HepG2 (cell line): ENCODE results near the gene ACSM2B. TPM values are rescaled to one million over a fixed set of nuclear protein-coding genes. Genes with fewer than 3 reads are reported as not detected.

ENCODE experiments used
- AFF4 ChIP-seq: sonication (generic); formaldehyde crosslinking; IDR thresholded peaks from 2 replicates; pipeline ENCODE4 v1.4.0; 2020; ENCODE audit warnings: missing genetic modification reagents
- ARNT ChIP-seq: fragments of 450-650 bp; IDR thresholded peaks from 2 replicates; pipeline ENCODE4 v1.6.1; 2017
- ATF1 ChIP-seq: IDR thresholded peaks from 2 replicates; pipeline ENCODE4 v1.6.1; 2016; ENCODE audit warnings: mild to moderate bottlenecking, control low read depth
- E2F5 ChIP-seq: sonication (generic); formaldehyde crosslinking; conservative IDR thresholded peaks from 2 replicates; pipeline ENCODE4 v1.4.0; 2020; ENCODE audit warnings: missing genetic modification reagents
- FOSL2 ChIP-seq: sonication (generic); formaldehyde crosslinking; IDR thresholded peaks from 2 replicates; pipeline ENCODE4 v1.4.0; 2020; ENCODE audit warnings: missing genetic modification reagents
- GMEB1 ChIP-seq: sonication (generic); formaldehyde crosslinking; IDR thresholded peaks from 2 replicates; pipeline ENCODE4 v1.5.1; 2020; ENCODE audit warnings: missing genetic modification reagents, mild to moderate bottlenecking, borderline replicate concordance
- HIVEP1 ChIP-seq: sonication (generic); formaldehyde crosslinking; IDR thresholded peaks from 2 replicates; pipeline ENCODE4 v1.4.0; 2020; ENCODE audit warnings: mild to moderate bottlenecking, missing genetic modification reagents
- KAT2B ChIP-seq: fragments of 150-350 bp; IDR thresholded peaks from 2 replicates; pipeline ENCODE4 v1.6.1; 2014; ENCODE audit warnings: low read depth, low read length, borderline replicate concordance
- MLXIP ChIP-seq: sonication (generic); formaldehyde crosslinking; IDR thresholded peaks from 2 replicates; pipeline ENCODE4 v1.9.0; 2021; ENCODE audit warnings: missing genetic modification reagents, borderline replicate concordance
- MTERF4 ChIP-seq: sonication (generic); formaldehyde crosslinking; IDR thresholded peaks from 2 replicates; pipeline ENCODE4 v1.8.0; 2023; ENCODE audit warnings: mild to moderate bottlenecking, missing genetic modification reagents
- MYC ChIP-seq: sonication (generic); formaldehyde crosslinking; IDR thresholded peaks from 2 replicates; pipeline ENCODE4 v1.9.0; 2021; ENCODE audit warnings: missing genetic modification reagents, borderline replicate concordance
- PCBP2 ChIP-seq: fragments of 200-400 bp; formaldehyde crosslinking; optimal IDR thresholded peaks from 2 replicates; pipeline ENCODE3; 2018; ENCODE audit warnings: low read length, low read depth; ENCODE audit not compliant: poor library complexity, severe bottlenecking
- TBP ChIP-seq: sonication (generic); formaldehyde crosslinking; IDR thresholded peaks from 2 replicates; pipeline ENCODE4 v1.5.0; 2020; ENCODE audit warnings: missing genetic modification reagents
- YEATS2 ChIP-seq: sonication (generic); formaldehyde crosslinking; IDR thresholded peaks from 2 replicates; pipeline ENCODE4 v1.4.0; 2020; ENCODE audit warnings: missing genetic modification reagents, borderline replicate concordance
- ZMAT5 ChIP-seq: sonication (generic); formaldehyde crosslinking; IDR thresholded peaks from 2 replicates; pipeline ENCODE4 v1.5.0; 2020; ENCODE audit warnings: mild to moderate bottlenecking, low read depth, missing genetic modification reagents, borderline replicate concordance
- ZNF251 ChIP-seq: sonication (generic); formaldehyde crosslinking; IDR thresholded peaks from 2 replicates; pipeline ENCODE4 v1.9.0; 2021; ENCODE audit warnings: mild to moderate bottlenecking, missing genetic modification reagents
- ZNF260 ChIP-seq: sonication (generic); formaldehyde crosslinking; IDR thresholded peaks from 2 replicates; pipeline ENCODE4 v1.4.0; 2020; ENCODE audit warnings: missing genetic modification reagents, low read depth, mild to moderate bottlenecking, borderline replicate concordance
- ZNF274 ChIP-seq: sonication (generic); formaldehyde crosslinking; IDR thresholded peaks from 2 replicates; pipeline ENCODE4 v1.5.1; 2020; ENCODE audit warnings: mild to moderate bottlenecking, missing genetic modification reagents
- ZNF335 ChIP-seq: sonication (generic); formaldehyde crosslinking; IDR thresholded peaks from 2 replicates; pipeline ENCODE4 v1.4.0; 2020; ENCODE audit warnings: missing genetic modification reagents
- polyA plus RNA-seq, 8 experiments: library from polyadenylated mRNA; depleted of rRNA in 3 of 8; stranded (reverse) in 7 of 8; unstranded in 1 of 8; fragments of >200 nt; fragmentation: Illumina TruSeq in 4 of 8; extraction: Trizol in 4 of 8; gene quantifications; 2 replicates each; pipeline versions ENCODE4 v1.2.1 to v1.2.3, GENCODE V29; 2011 to 2016; ENCODE audit warnings: low read depth in 4 of 8, missing spikeins in 1 of 8, mixed read lengths in 1 of 8; ENCODE audit not compliant: insufficient read depth in 1 of 8
- total RNA-seq, 5 experiments: library from RNA; depleted of rRNA; stranded (reverse); fragments of >200 nt; fragmentation: Illumina TruSeq; extraction: Trizol; gene quantifications; 2 replicates each; pipeline ENCODE4 v1.2.3, GENCODE V29; 2016; ENCODE audit warnings: low read depth in 1 of 5

The ACSM2B gene
- total and polyA plus RNA-seq, 2 of the 13 experiments (the other 11 are each of a cell fraction or from before 2014, with no cell fraction given), result 22.9 to 34.0 TPM

GRCh38 chr16:20611350-20611902, 35.3 kb upstream of the ACSM2B start (continued):
- TF ChIP-seq PCBP2, result no peak
- TF ChIP-seq HIVEP1 (CRISPR knock-in tag), result 0 out of 2 replicates have a peak, but pooled peaks have one; percentile 53
- no peak for TF ChIP-seq ATF1
- TF ChIP-seq MTERF4, result peak; percentile 3; the same call in 1 of the 2 replicates
- TF ChIP-seq E2F5 (CRISPR knock-in tag), result no peak
- no peak for TF ChIP-seq ARNT
- TF ChIP-seq ZNF251 (CRISPR knock-in tag), result no peak; the same call in 1 of the 2 replicates
- no peak for TF ChIP-seq ZNF260 (CRISPR knock-in tag)
- 0 out of 2 replicates have a peak, but pooled peaks have one; percentile 35 for TF ChIP-seq GMEB1 (CRISPR knock-in tag)
- TF ChIP-seq ZNF335 (CRISPR knock-in tag), result no peak
- TF ChIP-seq KAT2B, result no peak
- no peak for TF ChIP-seq FOSL2 (CRISPR knock-in tag)
- no peak for TF ChIP-seq MLXIP
- TF ChIP-seq YEATS2 (CRISPR knock-in tag), result no peak
- TF ChIP-seq MYC (CRISPR knock-in tag), result peak; percentile 52; the same call in 1 of the 2 replicates
- TF ChIP-seq ZMAT5, result no peak
- TF ChIP-seq ZNF274 (CRISPR knock-in tag), result 0 out of 2 replicates have a peak, but pooled peaks have one; percentile 22
- TF ChIP-seq TBP, result no peak
- no peak for TF ChIP-seq AFF4 (CRISPR knock-in tag)
